ENCODE data around the gene NSFL1C.

The NSFL1C gene

GRCh38 chr20:1392443-1392692 is 74.3 kb downstream of the NSFL1C start:
- peak overlapping the region; percentile 75 for H3K4me3 ChIP-seq (ENCODE audit: low read depth, low read length)
- no peak for TF ChIP-seq CTCF (IDR thresholded peaks at IDR 0.05; ENCODE audit: borderline replicate concordance, insufficient read depth, low read depth, low read length)
